Stimulated activated naive CD8-positive, alpha-beta T cell treated with anti-CD3 and anti-CD28 coated beads, Interleukin-15, Interleukin-2, amounts not matched to agents 100 ng/mL and 50 ng/mL, for 24 hours (primary cell): ENCODE measurements around the gene ARF6.
"Not testable (repeated sequence)": the region's sequence is repeated elsewhere in the genome, so short reads cannot be mapped to it uniquely, and the experiment has no call there.

Experiments
- H3K27ac Mint-ChIP-seq: one replicate; pipeline ENCODE4 v1.8.0; 2021; ENCODE audit warnings: mild to moderate bottlenecking, mixed read lengths
- H3K27me3 Mint-ChIP-seq: one replicate; pipeline ENCODE4 v1.8.0; 2021; ENCODE audit warnings: mixed read lengths
- H3K36me3 Mint-ChIP-seq: one replicate; pipeline ENCODE4 v1.8.0; 2021; ENCODE audit warnings: low read depth, mixed read lengths
- H3K4me1 Mint-ChIP-seq: one replicate; pipeline ENCODE4 v1.8.0; 2021; ENCODE audit warnings: low read depth, mixed read lengths
- H3K4me3 Mint-ChIP-seq: one replicate; pipeline ENCODE4 v1.8.0; 2021; ENCODE audit warnings: mild to moderate bottlenecking, mixed read lengths
- H3K9me3 Mint-ChIP-seq: one replicate; pipeline ENCODE4 v1.8.0; 2021; ENCODE audit warnings: mixed read lengths

Gene ARF6

GRCh38 chr14:49936246-49936645 lies 43.4 kb downstream of the ARF6 start:
- not testable (repeated sequence) for H3K27me3 Mint-ChIP-seq, H3K4me3 Mint-ChIP-seq, H3K27ac Mint-ChIP-seq
- H3K36me3 Mint-ChIP-seq = peaks cover 13% of the 10 kb centered on the region
- H3K4me1 Mint-ChIP-seq = peaks cover 23% of the 10 kb centered on the region
- peaks cover 15% of the 10 kb centered on the region for H3K9me3 Mint-ChIP-seq

GRCh38 chr14:49936882-49937281 lies 44.0 kb downstream of the ARF6 start:
- not testable (repeated sequence) for H3K4me3 Mint-ChIP-seq, H3K27ac Mint-ChIP-seq, H3K27me3 Mint-ChIP-seq
- H3K4me1 Mint-ChIP-seq = peaks cover 24% of the 10 kb centered on the region
- H3K9me3 Mint-ChIP-seq = peaks cover 15% of the 10 kb centered on the region
- peaks cover 13% of the 10 kb centered on the region for H3K36me3 Mint-ChIP-seq

- H3K36me3 Mint-ChIP-seq = peaks cover 25% of the 10 kb centered on the region
- H3K4me3 Mint-ChIP-seq, H3K27ac Mint-ChIP-seq: not testable (repeated sequence)
Measured at GRCh38 chr14:49939215-49939614, 46.3 kb downstream of the ARF6 start.

GRCh38 chr14:49939884-49940510 lies 47.1 kb downstream of the ARF6 start:
- Mint-ChIP-seq H3K4me3 (peak overlapping the region; percentile 56), H3K4me1 (peaks cover 35% of the 10 kb centered on the region), H3K27me3 (no peaks in the 10 kb centered on the region), H3K36me3 (peaks cover 25% of the 10 kb centered on the region), H3K9me3 (peaks cover 25% of the 10 kb centered on the region), H3K27ac (peak overlapping the region; percentile 73)

More at GRCh38 chr14:49939215-49939614, 46.3 kb downstream of the ARF6 start:
- peaks cover 25% of the 10 kb centered on the region for H3K9me3 Mint-ChIP-seq
- H3K27me3 Mint-ChIP-seq = not testable (repeated sequence)
- H3K4me1 Mint-ChIP-seq = peaks cover 31% of the 10 kb centered on the region

- H3K36me3 Mint-ChIP-seq = peaks cover 25% of the 10 kb centered on the region
- peaks cover 45% of the 10 kb centered on the region for H3K4me1 Mint-ChIP-seq
- H3K9me3 Mint-ChIP-seq = peaks cover 25% of the 10 kb centered on the region
- H3K4me3 Mint-ChIP-seq = peak overlapping the region; percentile 27
- H3K27ac Mint-ChIP-seq = peak overlapping the region; percentile 86
- no peaks in the 10 kb centered on the region for H3K27me3 Mint-ChIP-seq
Measured at GRCh38 chr14:49940808-49941421, 48.0 kb downstream of the ARF6 start.

- Mint-ChIP-seq H3K4me1 (peaks cover 53% of the 10 kb centered on the region), H3K27me3 (no peaks in the 10 kb centered on the region), H3K36me3 (peaks cover 17% of the 10 kb centered on the region), H3K9me3 (peaks cover 17% of the 10 kb centered on the region), H3K4me3 (no peak overlapping the region), H3K27ac (peak overlapping the region; percentile 5)
Measured at GRCh38 chr14:49942090-49942489, 49.2 kb downstream of the ARF6 start.

GRCh38 chr14:49944501-49944900 lies 51.6 kb downstream of the ARF6 start:
- Mint-ChIP-seq H3K4me1 (peaks cover 72% of the 10 kb centered on the region), H3K36me3 (peaks cover 12% of the 10 kb centered on the region), H3K27me3 (no peaks in the 10 kb centered on the region), H3K9me3 (peaks cover 13% of the 10 kb centered on the region), H3K4me3 (no peak overlapping the region), H3K27ac (no peak overlapping the region)

- Mint-ChIP-seq H3K9me3 (peaks cover 13% of the 10 kb centered on the region), H3K4me1 (peaks cover 71% of the 10 kb centered on the region), H3K36me3 (peaks cover 12% of the 10 kb centered on the region), H3K4me3 (peak overlapping the region; percentile 47), H3K27me3 (no peaks in the 10 kb centered on the region), H3K27ac (peak overlapping the region; percentile 86)
Measured at GRCh38 chr14:49945448-49946319, 52.8 kb downstream of the ARF6 start.
